ENCODE results near the gene DELE1.

DELE1 gene

GRCh38 chr5:141914797-141915196 is 8.9 kb upstream of the DELE1 start:
- no peak for TF ChIP-seq SIN3A (IDR thresholded peaks at IDR 0.05; ENCODE audit: borderline replicate concordance, insufficient read depth, low read length)

- TF ChIP-seq TAF1 (IDR thresholded peaks at IDR 0.05; ENCODE audit: borderline replicate concordance, insufficient read depth, low read length) (no peak), FOXP2 (optimal IDR thresholded peaks at IDR 0.05; ENCODE audit: borderline replicate concordance, extremely low read depth, extremely low read length, insufficient read depth) (no peak), SIN3A (IDR thresholded peaks at IDR 0.05; ENCODE audit: borderline replicate concordance, insufficient read depth, low read length) (no peak), POLR2AphosphoS5 (IDR thresholded peaks at IDR 0.05; ENCODE audit: low read depth, low read length) (no peak)
- TF ChIP-seq, protein P1, sequence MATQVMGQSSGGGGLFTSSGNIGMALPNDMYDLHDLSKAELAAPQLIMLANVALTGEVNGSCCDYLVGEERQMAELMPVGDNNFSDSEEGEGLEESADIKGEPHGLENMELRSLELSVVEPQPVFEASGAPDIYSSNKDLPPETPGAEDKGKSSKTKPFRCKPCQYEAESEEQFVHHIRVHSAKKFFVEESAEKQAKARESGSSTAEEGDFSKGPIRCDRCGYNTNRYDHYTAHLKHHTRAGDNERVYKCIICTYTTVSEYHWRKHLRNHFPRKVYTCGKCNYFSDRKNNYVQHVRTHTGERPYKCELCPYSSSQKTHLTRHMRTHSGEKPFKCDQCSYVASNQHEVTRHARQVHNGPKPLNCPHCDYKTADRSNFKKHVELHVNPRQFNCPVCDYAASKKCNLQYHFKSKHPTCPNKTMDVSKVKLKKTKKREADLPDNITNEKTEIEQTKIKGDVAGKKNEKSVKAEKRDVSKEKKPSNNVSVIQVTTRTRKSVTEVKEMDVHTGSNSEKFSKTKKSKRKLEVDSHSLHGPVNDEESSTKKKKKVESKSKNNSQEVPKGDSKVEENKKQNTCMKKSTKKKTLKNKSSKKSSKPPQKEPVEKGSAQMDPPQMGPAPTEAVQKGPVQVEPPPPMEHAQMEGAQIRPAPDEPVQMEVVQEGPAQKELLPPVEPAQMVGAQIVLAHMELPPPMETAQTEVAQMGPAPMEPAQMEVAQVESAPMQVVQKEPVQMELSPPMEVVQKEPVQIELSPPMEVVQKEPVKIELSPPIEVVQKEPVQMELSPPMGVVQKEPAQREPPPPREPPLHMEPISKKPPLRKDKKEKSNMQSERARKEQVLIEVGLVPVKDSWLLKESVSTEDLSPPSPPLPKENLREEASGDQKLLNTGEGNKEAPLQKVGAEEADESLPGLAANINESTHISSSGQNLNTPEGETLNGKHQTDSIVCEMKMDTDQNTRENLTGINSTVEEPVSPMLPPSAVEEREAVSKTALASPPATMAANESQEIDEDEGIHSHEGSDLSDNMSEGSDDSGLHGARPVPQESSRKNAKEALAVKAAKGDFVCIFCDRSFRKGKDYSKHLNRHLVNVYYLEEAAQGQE (IDR thresholded peaks at IDR 0.05; ENCODE audit: insufficient read depth in 1 of 2, low read depth in 2 of 2, low read length in 2 of 2), result no peak
Observed at GRCh38 chr5:141915881-141916336, 7.8 kb upstream of the DELE1 start.

DNA sequence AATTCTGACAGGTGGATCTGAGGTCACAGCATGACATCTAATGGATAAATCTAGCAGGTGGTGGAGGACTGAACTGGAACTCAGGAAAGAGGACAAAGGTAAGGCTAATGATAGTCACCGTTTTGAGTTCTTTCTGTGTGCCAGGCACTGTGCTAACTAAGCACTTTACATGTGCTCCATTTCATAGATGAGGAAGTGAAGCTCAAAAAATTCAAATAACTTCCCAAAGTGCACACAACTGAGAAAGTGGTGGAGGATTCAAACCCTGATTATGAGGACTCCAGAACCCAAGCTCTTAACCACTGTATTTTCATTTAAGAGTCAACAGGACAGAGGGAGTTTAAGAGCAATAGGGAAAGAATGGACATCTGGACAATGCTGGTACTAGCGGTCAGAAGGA is 7.1 kb upstream of the DELE1 start:
- TF ChIP-seq FOXP2 (optimal IDR thresholded peaks at IDR 0.05; ENCODE audit: borderline replicate concordance, extremely low read depth, extremely low read length, insufficient read depth) (no peak), POLR2AphosphoS5 (IDR thresholded peaks at IDR 0.05; ENCODE audit: low read depth, low read length) (no peak), SIN3A (IDR thresholded peaks at IDR 0.05; ENCODE audit: borderline replicate concordance, insufficient read depth, low read length) (no peak), TAF1 (IDR thresholded peaks at IDR 0.05; ENCODE audit: borderline replicate concordance, insufficient read depth, low read length) (no peak)
- TF ChIP-seq, protein P1 (IDR thresholded peaks at IDR 0.05; ENCODE audit: insufficient read depth in 1 of 2, low read depth in 2 of 2, low read length in 2 of 2), result no peak

- no peak for TF ChIP-seq FOXP2 (optimal IDR thresholded peaks at IDR 0.05; ENCODE audit: borderline replicate concordance, extremely low read depth, extremely low read length, insufficient read depth)
- no peak for TF ChIP-seq SIN3A (IDR thresholded peaks at IDR 0.05; ENCODE audit: borderline replicate concordance, insufficient read depth, low read length)
- TF ChIP-seq, protein P1 (IDR thresholded peaks at IDR 0.05; ENCODE audit: insufficient read depth in 1 of 2, low read depth in 2 of 2, low read length in 2 of 2), result no peak
- no peak for TF ChIP-seq POLR2AphosphoS5 (IDR thresholded peaks at IDR 0.05; ENCODE audit: low read depth, low read length)
Observed at GRCh38 chr5:141917760-141918159, 5.9 kb upstream of the DELE1 start.

DNA sequence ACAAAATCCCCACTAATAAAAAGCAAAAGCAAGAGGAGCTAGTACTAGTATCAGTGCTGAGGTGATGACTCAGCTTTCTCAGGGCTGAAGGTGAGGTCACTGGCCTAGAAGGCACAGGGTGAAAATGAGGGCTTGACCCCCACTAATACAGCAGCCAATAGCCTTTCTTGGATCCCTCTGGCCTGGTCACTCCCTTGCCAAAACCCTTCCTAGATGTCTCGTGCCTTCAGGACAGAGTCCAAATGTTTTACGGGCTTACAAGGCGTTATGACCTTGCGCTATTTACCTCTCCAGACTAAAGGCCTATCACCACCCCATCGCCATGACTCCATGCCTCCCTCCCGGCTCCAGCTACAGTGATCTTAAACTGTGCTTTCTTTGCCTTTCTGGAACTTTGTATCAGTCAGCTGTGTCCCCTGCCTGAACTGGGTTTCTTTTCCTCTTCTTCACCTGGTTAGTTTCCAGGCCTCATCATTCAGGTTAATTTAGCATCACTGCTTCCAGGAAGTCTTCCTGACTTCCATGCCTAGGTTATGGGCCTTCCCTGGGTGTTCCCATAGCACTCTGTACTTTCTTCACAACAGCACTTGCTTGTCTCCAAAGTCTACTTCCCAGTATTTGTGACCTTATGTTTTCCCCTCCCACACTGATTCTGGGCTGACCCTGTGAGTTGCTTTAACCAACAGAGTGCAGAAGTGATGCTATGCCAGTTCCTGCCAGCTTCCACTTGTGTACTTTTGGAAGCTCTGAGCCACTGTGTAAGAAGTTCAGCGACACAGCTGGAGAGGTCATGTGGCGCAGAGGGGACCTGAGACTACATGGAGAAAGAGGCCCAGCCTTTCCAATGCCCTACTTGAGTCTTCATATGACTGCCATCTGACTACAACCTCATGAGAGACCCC is 4.2 kb upstream of the DELE1 start:
- TF ChIP-seq TAF1 (IDR thresholded peaks at IDR 0.05; ENCODE audit: borderline replicate concordance, insufficient read depth, low read length), result no peak
- no peak for TF ChIP-seq SIN3A (IDR thresholded peaks at IDR 0.05; ENCODE audit: borderline replicate concordance, insufficient read depth, low read length)
- no peak for TF ChIP-seq FOXP2 (optimal IDR thresholded peaks at IDR 0.05; ENCODE audit: borderline replicate concordance, extremely low read depth, extremely low read length, insufficient read depth)
- no peak for TF ChIP-seq POLR2AphosphoS5 (IDR thresholded peaks at IDR 0.05; ENCODE audit: low read depth, low read length)
- TF ChIP-seq, protein P1 (IDR thresholded peaks at IDR 0.05; ENCODE audit: insufficient read depth in 1 of 2, low read depth in 2 of 2, low read length in 2 of 2), result no peak

All from PFSK-1 (cell line).